Hepatic stellate cell (primary cell): ENCODE measurements around the gene TSHZ2.

Experiments used
- DNase-seq: peaks from one replicate; pipeline ENCODE4 v3.0.0; 2011; ENCODE audit warnings: low spot score

TSHZ2 gene

GRCh38 chr20:53027089-53027488 lies 54.9 kb downstream of the TSHZ2 start:
- no peak for DNase-seq

GRCh38 chr20:53028337-53029007 lies 56.3 kb downstream of the TSHZ2 start:
- DNase-seq: no peak

GRCh38 chr20:53030061-53030460 lies 57.9 kb downstream of the TSHZ2 start:
- no peak for DNase-seq

- DNase-seq: no peak
Observed at GRCh38 chr20:53032046-53032445, 59.9 kb downstream of the TSHZ2 start.

- DNase-seq: no peak
Observed at GRCh38 chr20:53032478-53032932, 60.3 kb downstream of the TSHZ2 start.

- DNase-seq: no peak
Observed at GRCh38 chr20:53033176-53033575, 61.0 kb downstream of the TSHZ2 start.

- DNase-seq: no peak
Observed at GRCh38 chr20:53034899-53035298, 62.7 kb downstream of the TSHZ2 start.

GRCh38 chr20:53036992-53037391 lies 64.8 kb downstream of the TSHZ2 start:
- DNase-seq: no peak

GRCh38 chr20:53037621-53038020 lies 65.5 kb downstream of the TSHZ2 start:
- no peak for DNase-seq

- DNase-seq: no peak
Observed at GRCh38 chr20:53038299-53038698, 66.1 kb downstream of the TSHZ2 start.

GRCh38 chr20:53040693-53041589 lies 68.8 kb downstream of the TSHZ2 start:
- no peak for DNase-seq

- no peak for DNase-seq
Observed at GRCh38 chr20:53042521-53042920, 70.4 kb downstream of the TSHZ2 start.

- DNase-seq: no peak
Observed at GRCh38 chr20:53044296-53044695, 72.1 kb downstream of the TSHZ2 start.

GRCh38 chr20:53045941-53046340 lies 73.8 kb downstream of the TSHZ2 start:
- no peak for DNase-seq

- DNase-seq: no peak
Observed at GRCh38 chr20:53047203-53047602, 75.0 kb downstream of the TSHZ2 start.

GRCh38 chr20:53048387-53048786 lies 76.2 kb downstream of the TSHZ2 start:
- no peak for DNase-seq

- no peak for DNase-seq
Observed at GRCh38 chr20:53050338-53050737, 78.2 kb downstream of the TSHZ2 start.

GRCh38 chr20:53052380-53052779 lies 80.2 kb downstream of the TSHZ2 start:
- DNase-seq: no peak

- DNase-seq: no peak
Observed at GRCh38 chr20:53053595-53053994, 81.4 kb downstream of the TSHZ2 start.

GRCh38 chr20:53055367-53056067 lies 83.4 kb downstream of the TSHZ2 start:
- no peak for DNase-seq

GRCh38 chr20:53057579-53057978 lies 85.4 kb downstream of the TSHZ2 start:
- DNase-seq: no peak

- DNase-seq: no peak
Observed at GRCh38 chr20:53059848-53060247, 87.7 kb downstream of the TSHZ2 start.
